DND-41 (cell line): ENCODE data around the gene PPP6R1.
A peak's percentile ranks its signal among the peaks of the same experiment; 100 is the strongest.

Experiments
- ATAC-seq: fragments of 200-7000 bp; cut with Tn5 transposase; 3 replicates; pipeline ENCODE4 v1.9.1; 2021; ENCODE audit warnings: low read depth; ENCODE audit not compliant: insufficient read depth
- DNase-seq: peaks from one replicate; pipeline ENCODE4 v3.0.0-alpha.2; 2020
- H2AFZ ChIP-seq: 2 replicates; pipeline ENCODE4 v1.6.0; 2012; ENCODE audit warnings: low read depth, low read length
- H3K27ac ChIP-seq: 2 replicates; pipeline ENCODE4 v1.5.1; 2012; ENCODE audit warnings: low read length, inconsistent platforms
- H3K27me3 ChIP-seq: fragments of 200-600 bp; sonication (generic); 2 replicates; pipeline ENCODE4 v1.6.0; 2012; ENCODE audit warnings: low read length, mild to moderate bottlenecking, inconsistent platforms; ENCODE audit not compliant: insufficient read depth, poor library complexity
- H3K36me3 ChIP-seq: 2 replicates; pipeline ENCODE4 v1.5.1; 2012; ENCODE audit warnings: low read length, inconsistent platforms; ENCODE audit not compliant: insufficient read depth
- H3K4me1 ChIP-seq: 2 replicates; pipeline ENCODE4 v1.5.1; 2012; ENCODE audit warnings: mild to moderate bottlenecking, low read length; ENCODE audit not compliant: insufficient read depth
- H3K4me2 ChIP-seq: 2 replicates; pipeline ENCODE4 v1.6.0; 2012; ENCODE audit warnings: mild to moderate bottlenecking, moderate library complexity, low read length, inconsistent platforms; ENCODE audit not compliant: insufficient read depth
- H3K4me3 ChIP-seq, 2 experiments: fragments of 200-600 bp in 1 of 2; shearing (Covaris generic) in 1 of 2; 2 replicates each; pipeline ENCODE4 v1.5.1; 2012 to 2016; ENCODE audit warnings: inconsistent platforms in 2 of 2, low read length in 2 of 2, mild to moderate bottlenecking in 2 of 2, low read depth in 1 of 2, moderate library complexity in 1 of 2
- H3K79me2 ChIP-seq: 2 replicates; pipeline ENCODE4 v1.6.0; 2012; ENCODE audit warnings: low read length, inconsistent platforms; ENCODE audit not compliant: insufficient read depth
- H3K9ac ChIP-seq: 2 replicates; pipeline ENCODE4 v1.6.0; 2012; ENCODE audit warnings: low read depth, mild to moderate bottlenecking, inconsistent platforms, low read length, moderate library complexity
- H3K9me3 ChIP-seq: 2 replicates; pipeline ENCODE4 v1.5.1; 2012; ENCODE audit warnings: low read length, moderate library complexity, mild to moderate bottlenecking, inconsistent platforms; ENCODE audit not compliant: insufficient read depth, severe bottlenecking
- H4K20me1 ChIP-seq: 2 replicates; pipeline ENCODE4 v1.6.0; 2012; ENCODE audit warnings: low read length; ENCODE audit not compliant: insufficient read depth
- CTCF ChIP-seq: IDR thresholded peaks from 2 replicates; pipeline ENCODE4 v1.5.1; 2012; ENCODE audit warnings: borderline replicate concordance, low read length, moderate library complexity, mild to moderate bottlenecking; ENCODE audit not compliant: poor library complexity, severe bottlenecking; ENCODE audit errors: extremely low read depth
- EZH2 ChIP-seq: IDR thresholded peaks from 3 replicates; pipeline ENCODE4 v1.6.1; 2012; ENCODE audit warnings: borderline replicate concordance, low read depth, mild to moderate bottlenecking, moderate library complexity, low read length, inconsistent platforms; ENCODE audit not compliant: severe bottlenecking

PPP6R1 gene

DNA sequence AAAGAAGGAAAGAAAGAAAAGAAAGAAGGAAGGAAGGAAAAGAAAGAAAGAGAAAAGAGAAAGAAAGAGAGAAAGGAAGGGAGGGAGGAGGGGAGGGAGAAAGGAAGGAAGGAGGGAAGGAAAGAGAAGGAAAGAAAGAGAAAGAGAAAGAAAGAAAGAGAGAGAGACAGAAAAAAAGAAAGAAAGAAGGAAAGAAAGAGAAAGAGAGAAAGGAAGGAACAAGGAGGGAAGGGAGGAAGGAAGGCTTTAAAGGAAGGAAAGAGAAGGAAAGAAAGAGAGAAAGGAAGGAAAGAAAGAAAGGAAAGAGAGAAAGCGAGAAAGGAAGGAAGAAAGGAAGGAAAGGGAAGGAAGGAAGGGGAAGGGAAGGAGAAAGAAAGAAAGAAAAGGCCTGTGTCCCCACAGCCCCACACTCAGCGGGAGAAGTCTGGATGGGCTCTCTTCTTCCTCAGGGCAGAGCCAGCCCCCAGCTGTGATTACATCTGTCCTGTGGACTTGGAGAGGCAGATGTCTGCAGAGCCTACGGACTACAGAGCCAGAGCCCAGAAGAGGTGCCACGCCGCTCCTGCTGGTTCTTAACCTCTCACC is 59.1 kb downstream of the PPP6R1 start:
- Histone ChIP-seq H3K79me2 (no peaks in the 10 kb centered on the region), H3K27me3 (no peaks in the 10 kb centered on the region), H3K36me3 (no peaks in the 10 kb centered on the region), H3K4me3 (no peak overlapping the region), H3K9ac (no peak overlapping the region), H3K4me1 (no peaks in the 10 kb centered on the region), H3K9me3 (no peaks in the 10 kb centered on the region), H4K20me1 (0 out of 2 replicates have a peak, but pooled peaks cover 5% of the 10 kb centered on the region), H2AFZ (no peak overlapping the region), H3K4me2 (no peak overlapping the region), H3K27ac (no peak overlapping the region)
- DNase-seq (no peak), ATAC-seq (no peak)
- TF ChIP-seq EZH2 (no peak), CTCF (no peak)

DNA sequence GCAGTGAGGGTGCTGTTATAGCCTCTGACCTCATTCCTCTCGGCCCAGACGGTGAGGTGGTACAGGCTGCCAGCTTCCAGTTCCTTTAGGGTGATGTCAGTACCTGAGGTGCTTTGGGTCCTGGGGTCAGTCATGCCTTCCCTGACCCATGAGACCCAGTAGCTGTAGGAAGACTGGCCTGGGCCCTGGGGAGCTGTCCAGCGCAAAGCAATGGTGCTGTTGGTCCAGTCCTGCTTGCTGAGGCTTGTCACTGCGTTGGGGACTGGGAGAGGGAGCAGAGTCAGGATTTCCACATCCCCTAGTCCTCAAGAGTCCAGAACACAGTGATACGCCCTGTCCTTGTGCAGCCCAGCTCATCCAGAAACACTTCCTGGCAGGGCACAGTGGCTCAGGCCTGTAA is 60.2 kb downstream of the PPP6R1 start:
- no peaks in the 10 kb centered on the region for H3K4me1 ChIP-seq
- no peak for TF ChIP-seq CTCF
- TF ChIP-seq EZH2: no peak
- no peak overlapping the region for H3K4me2 ChIP-seq
- no peaks in the 10 kb centered on the region for H3K9me3 ChIP-seq
- H3K9ac ChIP-seq: no peak overlapping the region
- 0 out of 2 replicates have a peak, but pooled peaks cover 5% of the 10 kb centered on the region for H4K20me1 ChIP-seq
- DNase-seq: no peak
- H3K27me3 ChIP-seq: no peaks in the 10 kb centered on the region
- no peak overlapping the region for H3K27ac ChIP-seq
- H2AFZ ChIP-seq: no peak overlapping the region
- H3K4me3 ChIP-seq: no peak overlapping the region
- H3K36me3 ChIP-seq: no peaks in the 10 kb centered on the region
- ATAC-seq: no peak
- no peaks in the 10 kb centered on the region for H3K79me2 ChIP-seq

DNA sequence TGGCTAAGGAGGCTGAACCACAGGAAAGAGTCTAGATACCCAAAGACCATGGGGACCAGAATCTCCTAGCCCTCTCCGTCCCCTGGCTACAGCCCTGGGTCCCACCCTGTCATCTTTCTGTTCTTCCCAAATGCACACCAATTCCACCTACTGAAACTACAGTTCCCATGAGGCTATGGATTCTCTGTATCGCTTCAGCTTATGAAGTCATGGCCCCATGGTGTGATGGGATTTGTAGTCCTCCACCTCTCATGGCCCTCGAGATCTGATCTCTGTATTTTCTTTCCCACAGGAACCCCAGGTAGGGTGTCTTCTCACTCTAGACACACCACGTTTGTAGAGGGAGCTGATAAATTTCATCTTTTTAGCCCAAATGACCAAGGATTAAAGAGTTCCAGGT is 61.3 kb downstream of the PPP6R1 start:
- DNase-seq (no peak), ATAC-seq (peak; percentile 58; the same call in 2 of the 3 replicates)
- H3K27me3 ChIP-seq: no peaks in the 10 kb centered on the region

More for the DNA sequence above, 61.3 kb downstream of the PPP6R1 start:
- Histone ChIP-seq H3K79me2 (no peaks in the 10 kb centered on the region), H3K4me1 (no peaks in the 10 kb centered on the region), H3K9me3 (no peaks in the 10 kb centered on the region), H3K4me3 (no peak overlapping the region), H4K20me1 (peaks cover 5% of the 10 kb centered on the region; the same call in 1 of the 2 replicates), H3K27ac (no peak overlapping the region), H2AFZ (no peak overlapping the region), H3K9ac (no peak overlapping the region), H3K36me3 (no peaks in the 10 kb centered on the region), H3K4me2 (no peak overlapping the region)
- TF ChIP-seq CTCF (no peak), EZH2 (no peak)
